Heart right ventricle (tissue), 16 donors: ENCODE measurements around the gene MEGF9. TPM values are rescaled to one million over a fixed set of nuclear protein-coding genes. Genes with fewer than 3 reads are reported as not detected.

Experiments used
- ATAC-seq, 8 donors: fragments of 200-7000 bp; cut with Tn5 transposase; one replicate each; pipeline ENCODE4 v1.9.1; 2020; ENCODE audit warnings: mild to moderate bottlenecking in 8 of 8, moderate library complexity in 8 of 8, moderate number of reproducible peaks in 1 of 8
- DNase-seq, 2 donors: peaks; one replicate each; pipeline ENCODE4 v3.0.0-alpha.2; 2020
- H3K27ac ChIP-seq, 10 donors: fragments of 200-600 bp; sonication (generic) in 2 of 10; one replicate each; pipeline versions ENCODE4 v1.5.0 to v1.8.0; 2020 to 2022; ENCODE audit warnings: mild to moderate bottlenecking in 3 of 10
- H3K27me3 ChIP-seq, 7 donors: fragments of 200-600 bp; one replicate each; pipeline ENCODE4 v1.8.0; 2021 to 2022; ENCODE audit warnings: mild to moderate bottlenecking in 2 of 7
- H3K36me3 ChIP-seq, 9 donors: fragments of 200-600 bp; sonication (generic) in 1 of 9; one replicate each; pipeline versions ENCODE4 v1.5.0 to v1.8.0; 2020 to 2022; ENCODE audit warnings: mild to moderate bottlenecking in 2 of 9
- H3K4me1 ChIP-seq, 9 donors: fragments of 200-600 bp; sonication (generic) in 1 of 9; one replicate each; pipeline versions ENCODE4 v1.5.0 to v1.8.0; 2020 to 2022; ENCODE audit warnings: mild to moderate bottlenecking in 4 of 9
- H3K4me3 ChIP-seq, 10 donors: fragments of 200-600 bp; sonication (generic) in 2 of 10; one replicate each; pipeline versions ENCODE4 v1.5.0 to v1.8.0; 2020 to 2022; ENCODE audit warnings: mild to moderate bottlenecking in 7 of 10, moderate library complexity in 2 of 10
- H3K9me3 ChIP-seq, 11 donors: fragments of 200-600 bp in 10 of 11; sonication (generic) in 2 of 11; one replicate each; pipeline versions ENCODE4 v1.5.0 to v1.8.0; 2013 to 2022; ENCODE audit warnings: mild to moderate bottlenecking in 2 of 11, control low read depth in 1 of 11, moderate library complexity in 1 of 11
- WGBS, 2 donors: extraction: QIAGEN DNeasy Blood & Tissue Kit; methylation state at CpG; one replicate each; pipeline ENCODE4 v1.1.7; 2013; ENCODE audit warnings: inconsistent platforms in 1 of 2; 5-methylcytosine and 5-hydroxymethylcytosine counted together
- intact Hi-C, 10 donors: fragments of 100-400 bp; cut with DNase I; formaldehyde crosslinking; loops; one replicate each; pipeline versions ENCODE4 v1.11.1 to v1.14.2; 2022
- polyA plus RNA-seq, 2 donors: library from polyadenylated mRNA; stranded (reverse); fragments of 200-250 nt; gene quantifications; one replicate each; pipeline ENCODE4 v1.2.3, GENCODE V29; 2013
- total RNA-seq, 10 donors: library from RNA; stranded (reverse); fragmentation: NEBNext Ultra II Directional in 3 of 10; extraction: Animal tissue kit (Norgen Biotek cat#: 25700) in 3 of 10; gene quantifications; one replicate each; pipeline versions ENCODE4 v1.2.1 to v1.2.4, GENCODE V29; 2021 to 2023
- TF ChIP-seq, protein P1 (sequence below), 9 donors: fragments of 200-600 bp; sonication (generic) in 2 of 9; IDR thresholded peaks; one replicate each; pipeline versions ENCODE4 v1.5.0 to v1.8.0; 2021 to 2022; ENCODE audit warnings: antibody characterized with exemption in 9 of 9, mild to moderate bottlenecking in 5 of 9, moderate library complexity in 1 of 9
- donor health status: Arrhythmogenic right ventricular cardiomyopathy.
- donor health status: ischemic (EF 13 %, LVEDD 7.1; RV severe dilation, severe dysfunction).
- donor health status: healthy with polysubstance abuse.
- donor health status: DM: no; HTN: yes; CAD: no.
- donor health status: DM: no; HTN: no; CAD: no.
- donor health status: ischemic (EF 25% LVEDD 6.9; RV normal size, moderate dysfunction).
- donor health status: ischemic (EF 25% LVEDD 5.7; RV mildly dilated, moderate dysfunction).
- donor health status: healthy.
- donor health status: DM: yes; HTN: yes; CAD: no.
- donor health status: Ischemic cardiomyopathy.
- donor health status: ischemic (EF 35%, LVEDD 5.7; RV mildly dilated, moderate dysfunction).
- donor health status: nonischemic (EF 11% LVEDD 7.7; RV severe dilation, severe dysfunction).
- donor health status: DM: yes; HTN: yes; CAD: no.
- donor health status: PGD.
- donor health status: ischemic (EF 29% LVEDD 5.4; RV normal size, mild dysfunction).
- donor health status: nonischemic (EF 23%, LVEDD 6.1; RV moderate dilation, normal function).

MEGF9 gene
- total and polyA plus RNA-seq, 12 donors, result 3.0 to 39.1 (median 8.5) TPM

DNA sequence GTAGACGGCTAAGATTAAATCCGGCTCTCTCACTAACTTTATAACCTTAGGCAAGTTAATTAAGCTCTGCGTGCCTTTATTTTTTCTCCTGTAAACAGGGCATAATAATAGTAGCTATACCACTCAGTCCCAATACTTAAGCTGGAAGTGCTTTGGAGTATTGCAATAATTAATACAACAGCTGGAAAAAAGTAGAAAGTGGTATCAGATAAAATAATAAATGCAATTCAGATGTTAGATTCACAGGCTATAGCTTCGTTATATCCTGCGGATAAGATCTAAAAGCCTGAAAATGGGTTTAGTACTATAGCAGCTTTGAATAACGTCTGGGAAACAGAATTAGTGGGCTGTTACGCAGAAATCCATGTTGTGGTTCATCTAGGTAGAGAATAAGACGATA is 51.8 kb downstream of the MEGF9 start:
- intact Hi-C loops, result no loop called here
- no peak for ATAC-seq
- WGBS, 2 donors, result 93 to 96% methylated on average over 8 of the region's 8 CpGs

DNA sequence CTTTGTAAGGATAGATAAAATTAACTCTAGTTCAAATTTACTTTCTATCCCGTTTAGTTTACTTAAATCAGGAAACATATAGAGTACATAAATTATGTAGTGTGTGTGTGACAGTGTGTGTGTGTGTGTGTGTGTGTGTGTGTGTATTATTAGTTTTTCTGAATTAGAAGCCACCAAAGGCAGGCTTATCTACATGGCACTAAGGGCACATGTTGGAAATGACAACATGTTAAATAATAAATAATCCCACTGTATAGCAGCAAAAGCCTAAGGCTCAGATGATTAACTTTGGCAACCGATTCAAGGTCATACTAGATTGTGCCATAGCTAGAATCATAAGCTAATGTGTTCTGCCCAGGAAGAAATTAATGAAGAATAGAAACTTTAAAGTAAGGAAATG is 54.6 kb downstream of the MEGF9 start:
- intact Hi-C loops, result no loop called here
- H3K4me3 ChIP-seq, result no peak overlapping the region
- peaks cover 0 to 39% (median 0%) of the 10 kb centered on the region in 9 donors for H3K4me1 ChIP-seq
- no peak for ATAC-seq
- H3K36me3 ChIP-seq, result peaks cover 0 to 10% (median 0%) of the 10 kb centered on the region in 9 donors
- no peaks in the 10 kb centered on the region for H3K27me3 ChIP-seq
- TF ChIP-seq, protein P1, sequence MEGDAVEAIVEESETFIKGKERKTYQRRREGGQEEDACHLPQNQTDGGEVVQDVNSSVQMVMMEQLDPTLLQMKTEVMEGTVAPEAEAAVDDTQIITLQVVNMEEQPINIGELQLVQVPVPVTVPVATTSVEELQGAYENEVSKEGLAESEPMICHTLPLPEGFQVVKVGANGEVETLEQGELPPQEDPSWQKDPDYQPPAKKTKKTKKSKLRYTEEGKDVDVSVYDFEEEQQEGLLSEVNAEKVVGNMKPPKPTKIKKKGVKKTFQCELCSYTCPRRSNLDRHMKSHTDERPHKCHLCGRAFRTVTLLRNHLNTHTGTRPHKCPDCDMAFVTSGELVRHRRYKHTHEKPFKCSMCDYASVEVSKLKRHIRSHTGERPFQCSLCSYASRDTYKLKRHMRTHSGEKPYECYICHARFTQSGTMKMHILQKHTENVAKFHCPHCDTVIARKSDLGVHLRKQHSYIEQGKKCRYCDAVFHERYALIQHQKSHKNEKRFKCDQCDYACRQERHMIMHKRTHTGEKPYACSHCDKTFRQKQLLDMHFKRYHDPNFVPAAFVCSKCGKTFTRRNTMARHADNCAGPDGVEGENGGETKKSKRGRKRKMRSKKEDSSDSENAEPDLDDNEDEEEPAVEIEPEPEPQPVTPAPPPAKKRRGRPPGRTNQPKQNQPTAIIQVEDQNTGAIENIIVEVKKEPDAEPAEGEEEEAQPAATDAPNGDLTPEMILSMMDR (IDR thresholded peaks at IDR 0.05), result no peak
- no peak overlapping the region for H3K27ac ChIP-seq
- WGBS, 2 donors, result 75 to 80% methylated on average over 2 of the region's 2 CpGs
- DNase-seq, result no peak
- no peaks in the 10 kb centered on the region for H3K9me3 ChIP-seq

More for the DNA sequence above, 51.8 kb downstream of the MEGF9 start:
- no peak for DNase-seq
- TF ChIP-seq, protein P1 (IDR thresholded peaks at IDR 0.05), result no peak
- Histone ChIP-seq H3K36me3 (peaks cover 0 to 10% (median 0%) of the 10 kb centered on the region in 9 donors), H3K4me3 (no peak overlapping the region), H3K27me3 (no peaks in the 10 kb centered on the region), H3K4me1 (peaks cover 0 to 47% (median 0%) of the 10 kb centered on the region in 9 donors), H3K9me3 (peaks cover 0 to 11% (median 0%) of the 10 kb centered on the region in 11 donors), H3K27ac (no peak overlapping the region)

DNA sequence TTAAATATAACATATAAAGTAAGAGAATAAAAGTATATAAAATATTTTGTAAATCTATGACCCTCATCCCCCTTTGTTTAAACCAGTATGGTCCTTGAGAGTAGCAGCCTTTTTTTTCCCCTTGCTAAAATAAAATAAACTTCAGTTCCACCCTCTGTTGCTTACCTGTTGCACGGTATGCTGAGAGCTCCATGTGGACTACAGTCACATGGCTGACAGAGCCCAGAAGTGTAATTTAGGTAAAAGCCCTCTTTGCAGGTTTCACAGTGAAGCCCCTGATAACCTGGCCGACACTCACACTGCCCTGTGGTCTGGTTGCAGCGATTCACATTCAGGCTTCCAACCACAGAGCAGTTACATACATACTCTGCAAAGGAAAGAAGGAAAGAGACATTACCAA is 55.1 kb downstream of the MEGF9 start:
- Histone ChIP-seq H3K27me3 (no peaks in the 10 kb centered on the region), H3K27ac (no peak overlapping the region), H3K4me3 (no peak overlapping the region), H3K9me3 (no peaks in the 10 kb centered on the region), H3K4me1 (peaks cover 0 to 41% (median 0%) of the 10 kb centered on the region in 9 donors), H3K36me3 (peaks cover 0 to 10% (median 0%) of the 10 kb centered on the region in 9 donors)
- ATAC-seq (no peak), DNase-seq (no peak)
- TF ChIP-seq, protein P1 (IDR thresholded peaks at IDR 0.05), result no peak
- intact Hi-C loops, result no loop called here
- WGBS, 2 donors, result 83 to 87% methylated on average over 3 of the region's 3 CpGs

DNA sequence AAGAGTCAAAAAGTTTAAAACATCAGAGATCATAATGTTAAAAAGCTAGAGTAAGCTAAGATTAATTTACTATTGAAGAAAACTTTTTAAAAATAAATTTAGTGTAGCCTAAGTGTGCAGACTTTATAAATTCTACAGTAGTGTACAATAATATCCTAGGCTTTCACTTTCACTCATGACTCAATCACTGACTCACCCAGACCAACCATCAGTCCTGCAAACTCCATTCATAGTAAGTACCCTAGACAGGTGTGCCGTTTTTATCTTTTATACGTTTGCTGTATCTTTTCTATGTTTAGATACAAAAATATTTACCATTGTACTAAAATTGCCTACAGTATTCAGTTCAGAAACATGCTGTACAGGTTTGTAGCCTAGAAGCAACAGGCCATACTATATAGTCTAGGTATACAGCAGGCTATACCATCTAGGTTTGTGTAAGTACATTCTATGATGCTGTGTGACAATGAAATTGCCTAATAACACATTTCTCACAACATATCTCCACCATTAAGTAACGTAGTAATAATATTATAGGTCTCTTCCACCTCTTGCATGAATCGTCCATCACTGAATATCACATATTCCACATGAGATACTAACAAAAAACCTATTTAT is 59.2 kb downstream of the MEGF9 start:
- 77 to 81% methylated on average over 4 of the region's 4 CpGs for WGBS, 2 donors
- Histone ChIP-seq H3K4me3 (no peak overlapping the region), H3K27ac (no peak overlapping the region), H3K27me3 (no peaks in the 10 kb centered on the region), H3K9me3 (no peaks in the 10 kb centered on the region), H3K36me3 (peaks cover 0 to 10% (median 0%) of the 10 kb centered on the region in 9 donors), H3K4me1 (peaks cover 0 to 28% (median 0%) of the 10 kb centered on the region in 9 donors)
- TF ChIP-seq, protein P1 (IDR thresholded peaks at IDR 0.05), result no peak
- ATAC-seq, result peak in 1 of 8 donors; percentile 48
- no peak for DNase-seq
- intact Hi-C loops, result no loop called here
